GM19351 (cell line): Measurements from ENCODE around the gene MAP6D1.
"Not testable (repeated sequence)": the region's sequence is repeated elsewhere in the genome, so short reads cannot be mapped to it uniquely, and the experiment has no call there.

Experiments used
- ATAC-seq: cut with Tn5 transposase; IDR thresholded peaks from one replicate; pipeline ENCODE4 v1.9.1; 2021; ENCODE audit warnings: mild to moderate bottlenecking, moderate library complexity; ENCODE audit not compliant: unreplicated experiment

MAP6D1 gene

GRCh38 chr3:183801601-183802000 is 23.8 kb downstream of the MAP6D1 start:
- ATAC-seq: no peak

- ATAC-seq: no peak
Measured at GRCh38 chr3:183800243-183800863, 25.0 kb downstream of the MAP6D1 start.

DNA sequence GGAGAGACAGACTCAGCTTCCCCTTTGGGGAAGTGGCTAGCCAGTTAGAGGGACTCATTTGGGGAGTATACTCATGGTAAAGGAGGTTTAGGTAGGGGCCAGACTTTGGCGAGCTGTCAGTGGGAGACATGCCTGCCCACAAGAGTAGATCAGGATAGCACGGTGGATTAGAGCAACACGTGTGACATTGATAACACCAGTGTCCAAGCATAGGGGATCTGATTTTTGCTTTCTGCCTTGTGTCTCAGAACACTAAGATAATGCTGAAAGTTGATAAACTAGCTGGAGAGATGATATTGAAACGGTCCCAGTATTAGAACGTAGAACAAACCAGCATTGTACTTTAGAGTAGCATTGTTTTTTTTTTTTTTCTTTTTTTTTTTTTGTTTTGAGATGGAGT is 25.9 kb downstream of the MAP6D1 start:
- ATAC-seq: no peak

DNA sequence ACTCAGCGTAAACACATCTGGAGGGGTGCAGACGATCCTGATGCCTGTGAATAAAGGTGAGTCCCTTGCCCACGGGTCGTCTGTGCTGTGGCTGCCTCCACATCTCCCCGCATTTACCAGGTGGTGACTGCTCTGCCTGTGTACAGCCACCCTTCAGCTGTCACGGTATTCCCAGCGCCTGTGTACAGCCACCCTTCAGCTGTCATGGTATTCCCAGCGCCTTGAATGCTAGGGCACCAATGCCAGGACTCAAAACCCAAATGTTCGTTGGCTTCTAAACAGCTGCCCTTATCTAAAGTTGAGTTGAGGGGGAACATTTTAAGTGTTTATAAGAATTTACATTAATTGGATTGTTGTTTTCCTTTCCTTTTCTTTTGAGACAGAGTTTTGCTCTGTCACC is 27.4 kb downstream of the MAP6D1 start:
- ATAC-seq: no peak

DNA sequence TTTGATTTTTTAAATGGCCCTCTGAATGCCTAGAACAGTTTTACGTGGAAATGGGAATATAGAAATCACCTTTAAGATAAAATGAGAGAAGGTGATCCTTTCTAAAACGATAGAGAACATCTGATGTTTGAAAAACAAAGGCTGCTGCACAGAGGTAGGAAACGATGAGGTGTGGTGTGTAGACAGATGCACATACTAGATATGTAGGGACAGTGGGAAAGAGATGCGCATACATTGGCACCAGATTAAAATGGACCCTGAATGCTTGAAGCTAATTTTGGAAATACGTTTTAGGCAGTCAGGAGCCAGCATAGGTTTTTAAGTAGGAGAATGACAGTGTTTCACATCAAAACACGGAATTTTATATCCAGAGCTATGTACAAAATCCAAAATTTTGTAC is 29.0 kb downstream of the MAP6D1 start:
- ATAC-seq: no peak

- ATAC-seq: no peak
Measured at GRCh38 chr3:183794452-183794851, 30.9 kb downstream of the MAP6D1 start.

DNA sequence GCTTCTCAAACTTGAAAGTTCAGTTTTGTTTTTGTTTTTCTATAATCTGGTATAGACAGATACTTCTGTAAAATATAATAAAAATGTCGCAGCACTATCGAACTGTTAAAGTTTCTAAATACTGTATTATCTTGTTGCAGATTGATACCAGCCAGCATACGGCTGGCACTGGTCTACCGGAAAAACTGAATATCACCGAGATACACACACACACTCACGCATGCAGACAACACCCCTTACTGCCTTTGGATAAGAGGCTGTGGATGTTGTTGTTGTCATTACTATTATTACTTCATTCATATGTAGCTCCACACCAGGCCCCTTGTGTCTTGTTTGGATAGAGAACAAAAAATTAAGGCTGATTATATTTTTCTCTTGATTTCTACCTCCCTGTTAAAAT is 32.4 kb downstream of the MAP6D1 start:
- no peak for ATAC-seq

DNA sequence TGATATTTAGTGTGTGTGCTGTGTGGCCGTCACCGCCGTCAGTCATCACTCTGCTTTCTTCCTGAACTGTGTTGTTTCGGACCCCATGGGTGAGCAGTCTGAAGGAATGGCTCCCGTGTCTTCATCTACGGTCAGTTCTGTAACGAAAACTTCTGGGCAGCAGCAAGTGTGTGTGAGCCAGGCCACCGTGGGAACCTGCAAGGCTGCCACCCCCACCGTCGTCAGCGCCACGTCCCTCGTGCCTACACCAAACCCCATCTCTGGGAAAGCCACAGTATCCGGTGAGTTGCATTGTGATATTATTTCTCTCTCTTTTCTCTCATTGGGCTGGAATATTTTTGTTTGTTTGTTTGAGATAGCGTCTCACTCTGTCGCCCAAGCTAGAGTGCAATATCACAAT is 34.7 kb downstream of the MAP6D1 start:
- no peak for ATAC-seq

DNA sequence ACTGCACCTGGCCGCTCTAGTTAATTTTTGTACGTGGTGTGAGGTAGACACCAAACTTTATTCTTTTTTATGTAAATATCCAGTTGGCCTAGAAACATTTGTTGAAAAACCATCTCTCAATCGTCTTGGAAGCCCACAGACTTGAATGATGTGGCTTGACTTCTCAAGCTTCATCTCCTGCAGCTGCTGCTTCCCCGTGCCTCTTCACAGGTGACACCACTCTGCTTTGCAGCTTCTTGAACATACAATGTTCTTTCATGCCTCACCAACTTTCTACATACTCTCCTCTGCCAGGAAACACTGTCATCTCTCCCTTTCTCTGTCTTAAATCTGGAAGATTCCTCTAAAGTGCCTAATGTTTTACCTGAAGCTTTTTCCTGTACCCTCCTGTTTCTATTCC is 35.6 kb downstream of the MAP6D1 start:
- no peak for ATAC-seq

DNA sequence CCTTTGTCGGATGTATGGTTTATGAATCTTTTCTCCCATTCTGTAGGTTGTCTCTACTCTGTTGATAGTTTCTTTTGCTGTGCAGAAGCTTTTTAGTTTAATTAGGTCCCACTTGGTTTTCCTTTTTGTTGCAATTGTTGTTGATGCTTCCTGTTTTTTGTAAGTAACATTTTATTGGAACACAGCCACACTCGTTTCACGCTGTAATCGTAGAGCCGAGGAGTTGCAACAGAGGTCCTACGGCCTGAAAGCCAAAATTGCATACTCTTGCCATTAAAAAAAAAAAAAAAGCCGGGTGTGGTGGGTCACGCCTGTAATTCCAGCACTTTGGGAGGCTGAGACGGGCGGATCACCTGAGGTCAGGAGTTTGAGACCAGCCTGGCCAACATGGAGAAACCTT is 40.9 kb downstream of the MAP6D1 start:
- not testable (repeated sequence) for ATAC-seq

DNA sequence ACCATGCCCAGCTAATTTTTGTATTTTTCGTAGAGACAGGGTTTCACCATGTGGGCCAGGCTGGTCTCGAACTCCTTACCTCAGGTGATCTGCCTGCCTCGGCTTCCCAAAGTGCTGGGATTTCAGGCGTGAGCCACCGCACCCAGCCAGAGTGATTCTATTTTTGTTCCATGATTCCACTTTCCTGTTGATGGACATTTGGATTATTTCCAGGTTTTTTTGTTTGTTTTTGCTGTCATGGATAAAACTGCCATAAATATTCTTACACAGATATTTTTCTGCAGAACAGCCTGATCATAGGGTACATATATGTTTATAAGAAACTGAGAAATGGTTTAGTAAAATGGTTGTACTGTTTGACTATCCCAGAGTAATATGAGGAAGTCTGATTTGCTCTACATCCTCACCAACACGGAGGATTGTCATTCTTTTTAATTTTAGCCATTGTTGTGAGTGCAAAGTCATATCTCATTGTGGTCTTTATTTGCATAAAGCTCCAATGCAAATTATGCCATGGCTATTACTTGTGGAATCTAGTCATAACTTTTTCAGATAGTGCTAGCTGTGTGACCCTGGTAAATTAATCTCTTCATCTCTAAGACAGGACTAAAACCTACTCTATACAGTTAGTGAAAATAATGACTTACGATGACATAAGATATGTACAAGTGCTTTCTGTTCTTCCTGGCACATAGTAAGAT is 42.7 kb downstream of the MAP6D1 start:
- ATAC-seq: no peak

DNA sequence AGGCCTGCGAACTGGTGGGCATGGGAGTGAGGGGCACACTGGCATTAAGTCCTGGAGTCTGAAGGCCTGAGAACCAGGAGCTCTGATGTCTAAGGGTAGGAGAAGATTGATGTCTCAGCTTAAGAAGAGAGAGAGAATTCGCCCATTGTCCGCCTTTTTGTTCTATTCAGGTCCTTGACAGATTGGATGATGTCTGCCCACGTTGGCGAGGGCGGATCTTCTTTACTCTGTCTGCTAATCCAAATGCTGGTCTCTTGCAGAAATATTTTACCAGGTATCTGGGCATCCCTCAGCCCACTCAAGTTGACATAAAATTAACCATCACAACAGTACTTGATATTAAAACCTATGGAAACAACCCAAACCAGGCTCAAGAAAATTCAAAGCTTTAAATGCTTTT is 44.1 kb downstream of the MAP6D1 start:
- ATAC-seq: no peak

DNA sequence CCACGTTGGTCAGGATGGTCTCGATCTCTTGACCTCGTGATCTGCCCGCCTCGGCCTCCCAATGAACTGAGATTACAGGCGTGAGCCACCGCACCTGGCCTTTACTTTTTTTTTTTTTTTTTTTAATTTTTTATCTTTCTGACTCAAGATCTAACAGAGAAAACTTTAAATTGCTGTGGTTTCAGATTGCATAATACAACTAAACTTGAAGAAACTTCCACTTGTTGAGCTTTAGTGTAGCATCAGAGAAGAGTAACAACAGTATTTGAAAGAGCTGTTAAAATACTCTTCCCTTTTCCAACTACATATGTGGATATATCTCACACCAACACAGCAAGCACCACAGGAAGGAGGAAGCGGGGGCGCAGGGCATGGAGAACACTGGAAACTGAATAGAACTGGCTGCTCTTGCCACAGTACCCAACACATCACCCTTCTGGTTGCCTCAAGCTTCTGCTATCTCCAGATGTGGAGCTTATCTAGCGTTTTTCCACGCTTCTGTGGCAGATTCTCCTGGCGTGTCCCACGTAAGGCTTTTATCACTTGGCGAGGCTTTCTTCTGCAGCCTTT is 45.4 kb downstream of the MAP6D1 start:
- no peak for ATAC-seq

GRCh38 chr3:183777016-183777618 is 48.3 kb downstream of the MAP6D1 start:
- ATAC-seq: no peak

- not testable (repeated sequence) for ATAC-seq
Measured at GRCh38 chr3:183776451-183776850, 48.9 kb downstream of the MAP6D1 start.

DNA sequence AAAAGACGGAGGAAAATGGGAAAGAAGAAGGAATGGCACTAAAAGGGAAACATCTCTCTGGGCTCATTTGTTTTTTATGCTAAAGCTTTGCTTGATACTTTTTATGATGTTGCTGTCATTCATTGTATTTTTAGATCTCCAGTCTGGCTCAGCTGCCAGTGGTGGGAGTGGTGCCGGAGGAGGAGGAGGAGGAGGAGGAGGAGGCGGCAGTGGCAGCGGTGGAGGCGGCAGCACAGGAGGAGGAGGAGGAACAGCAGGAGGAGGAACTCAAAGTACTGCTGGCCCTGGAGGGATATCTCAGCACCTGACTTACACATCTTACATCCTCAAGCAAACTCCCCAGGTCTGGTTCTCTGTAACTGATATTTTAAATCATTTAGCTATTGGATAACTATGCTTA is 49.6 kb downstream of the MAP6D1 start:
- ATAC-seq: no peak

DNA sequence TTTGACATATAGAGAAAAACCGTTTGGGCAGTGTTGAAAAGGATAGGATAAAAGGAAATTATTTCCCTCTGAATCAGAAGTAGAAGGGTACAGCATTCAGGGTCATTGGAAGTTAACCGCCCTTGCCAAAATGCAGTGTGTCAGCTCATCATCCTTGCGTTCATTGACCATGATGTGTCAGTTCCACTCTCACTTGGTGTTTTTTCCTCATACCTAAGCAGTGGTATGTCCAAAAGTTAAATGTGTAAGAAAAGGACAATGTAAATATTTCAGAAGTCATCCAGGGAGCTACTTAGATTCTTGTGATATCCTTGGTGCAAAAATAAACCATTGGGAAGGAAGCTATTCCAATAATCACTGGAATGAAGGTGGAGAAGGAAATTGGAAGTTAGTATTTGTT is 50.7 kb downstream of the MAP6D1 start:
- no peak for ATAC-seq

- no peak for ATAC-seq
Measured at GRCh38 chr3:183769453-183769852, 55.9 kb downstream of the MAP6D1 start.

- ATAC-seq: no peak
Measured at GRCh38 chr3:183768114-183768513, 57.3 kb downstream of the MAP6D1 start.

- peak; percentile 82 for ATAC-seq
Measured at GRCh38 chr3:183766745-183767606, 58.4 kb downstream of the MAP6D1 start.

GRCh38 chr3:183766107-183766506 is 59.3 kb downstream of the MAP6D1 start:
- no peak for ATAC-seq
